Pancreas (tissue), 10 donors: ENCODE measurements around the gene HPX. TPM values are rescaled to one million over a fixed set of nuclear protein-coding genes. Genes with fewer than 3 reads are reported as not detected.

Experiments
- ATAC-seq, 4 donors: fragments of 200-7000 bp; cut with Tn5 transposase; one replicate each; pipeline versions ENCODE4 v1.8.0 to v1.9.1; 2020; ENCODE audit warnings: mild to moderate bottlenecking in 4 of 4, moderate library complexity in 4 of 4
- DNase-seq, 6 donors: peaks; one replicate each; pipeline ENCODE4 v3.0.0-alpha.2; 2020
- FAIRE-seq: peaks from 2 replicates; lab custom pipeline; 2012; peaks lifted over from hg19 to GRCh38; lab: Jason Lieb, UNC
- H3K27ac ChIP-seq, 4 donors: fragments of 200-600 bp; sonication (generic); 1 replicate in 3 of 4; 2 replicates in 1 of 4; pipeline versions ENCODE4 v1.5.0 to v1.8.0; 2020
- H3K27me3 ChIP-seq, 4 donors: fragments of 200-600 bp; one replicate each; pipeline ENCODE4 v1.8.0; 2021
- H3K36me3 ChIP-seq, 3 donors: fragments of 200-600 bp; sonication (generic) in 1 of 3; one replicate each; pipeline versions ENCODE4 v1.5.0 to v1.8.0; 2020 to 2021
- H3K4me1 ChIP-seq, 3 donors: fragments of 200-600 bp; one replicate each; pipeline ENCODE4 v1.8.0; 2021
- H3K4me3 ChIP-seq, 4 donors: fragments of 200-600 bp; sonication (generic) in 2 of 4; one replicate each; pipeline versions ENCODE4 v1.5.0 to v1.8.0; 2020 to 2021
- H3K9me3 ChIP-seq, 4 donors: fragments of 200-600 bp; one replicate each; pipeline ENCODE4 v1.8.0; 2021
- CTCF ChIP-seq, 4 donors: fragments of 200-600 bp; sonication (generic) in 3 of 4; IDR thresholded peaks; one replicate each; pipeline versions ENCODE4 v1.5.0 to v1.8.0; 2021; ENCODE audit warnings: antibody characterized with exemption in 4 of 4
- WGBS, 2 donors: extraction: QIAGEN DNeasy Blood & Tissue Kit; methylation state at CpG; one replicate each; pipeline ENCODE4 v1.1.7; 2013; 5-methylcytosine and 5-hydroxymethylcytosine counted together
- intact Hi-C, 3 donors: fragments of 100-400 bp; cut with DNase I; formaldehyde crosslinking; loops; one replicate each; pipeline versions ENCODE4 v1.11.1 to v1.14.2; 2022
- polyA plus RNA-seq, 2 donors: library from polyadenylated mRNA; stranded (reverse); fragments of 200-250 nt; gene quantifications; one replicate each; pipeline ENCODE4 v1.2.3, GENCODE V29; 2013
- total RNA-seq, 6 donors: library from RNA; stranded (reverse); fragmentation: NEBNext Ultra II Directional in 4 of 6; extraction: Animal tissue kit (Norgen Biotek cat#: 25700) in 4 of 6; gene quantifications; one replicate each; pipeline versions ENCODE4 v1.2.1 to v1.2.4, GENCODE V29; 2021 to 2023
- donor health status: healthy with polysubstance abuse.
- donor health status: DM: no; HTN: no; CAD: no; lungs with moderate emphysema.
- donor health status: DM: no; HTN: no; CAD: no.
- donor health status: control.
- donor health status: control.
- donor health status: Bipolar disorder and iron deficiency.
- donor health status: DM: yes; HTN: yes; CAD: no.
- donor health status: DM: no; HTN: no; CAD: no.
- donor health status: DM: no; HTN: no; CAD: no.
- donor health status: DM: yes; HTN: yes; CAD: no.

Gene HPX
- total and polyA plus RNA-seq, 8 donors, result 0.91 to 5.2 (median 2.9) TPM

GRCh38 chr11:6400431-6401345, 40.1 kb downstream of the HPX start:
- 92 to 97% methylated on average over 15 of the region's 15 CpGs for WGBS, 2 donors
- no peaks in the 10 kb centered on the region for H3K9me3 ChIP-seq
- no peak for ATAC-seq
- no peak for FAIRE-seq
- no peak overlapping the region for H3K27ac ChIP-seq
- intact Hi-C loops, result no loop called here
- no peaks in the 10 kb centered on the region for H3K36me3 ChIP-seq
- H3K4me3 ChIP-seq, result no peak overlapping the region
- H3K27me3 ChIP-seq, result no peaks in the 10 kb centered on the region
- DNase-seq, result no peak
- no peaks in the 10 kb centered on the region for H3K4me1 ChIP-seq
- no peak for TF ChIP-seq CTCF (IDR thresholded peaks at IDR 0.05)

GRCh38 chr11:6397636-6398035, 43.2 kb downstream of the HPX start:
- intact Hi-C loops, result no loop called here
- 56% methylated on average over 3 of the region's 3 CpGs for WGBS, 2 donors

GRCh38 chr11:6397156-6397555, 43.6 kb downstream of the HPX start:
- DNase-seq (no peak), FAIRE-seq (no peak)

More at GRCh38 chr11:6397636-6398035, 43.2 kb downstream of the HPX start:
- Histone ChIP-seq H3K4me3 (no peak overlapping the region), H3K36me3 (no peaks in the 10 kb centered on the region), H3K27ac (no peak overlapping the region), H3K4me1 (no peaks in the 10 kb centered on the region), H3K9me3 (no peaks in the 10 kb centered on the region), H3K27me3 (no peaks in the 10 kb centered on the region)
- ATAC-seq (no peak), DNase-seq (no peak), FAIRE-seq (no peak)
- no peak for TF ChIP-seq CTCF (IDR thresholded peaks at IDR 0.05)

GRCh38 chr11:6395470-6396060, 45.2 kb downstream of the HPX start:
- no peaks in the 10 kb centered on the region for H3K27me3 ChIP-seq
- no peak for ATAC-seq
- 85 to 90% methylated on average over 16 of the region's 16 CpGs for WGBS, 2 donors
- H3K4me3 ChIP-seq, result no peak overlapping the region
- intact Hi-C loops, result no loop called here
- H3K36me3 ChIP-seq, result no peaks in the 10 kb centered on the region
- H3K4me1 ChIP-seq, result peaks cover 0 to 7% (median 0%) of the 10 kb centered on the region in 3 donors
- no peaks in the 10 kb centered on the region for H3K9me3 ChIP-seq
- TF ChIP-seq CTCF (IDR thresholded peaks at IDR 0.05), result no peak
- no peak overlapping the region for H3K27ac ChIP-seq
- DNase-seq, result peak in 1 of 6 donors; percentile 65
- no peak for FAIRE-seq

More at GRCh38 chr11:6397156-6397555, 43.6 kb downstream of the HPX start:
- TF ChIP-seq CTCF (IDR thresholded peaks at IDR 0.05), result no peak
- no peak for ATAC-seq
- Histone ChIP-seq H3K27me3 (no peaks in the 10 kb centered on the region), H3K4me3 (no peak overlapping the region), H3K36me3 (no peaks in the 10 kb centered on the region), H3K9me3 (no peaks in the 10 kb centered on the region), H3K27ac (no peak overlapping the region), H3K4me1 (peaks cover 0 to under 1% (median 0%) of the 10 kb centered on the region in 3 donors)
- intact Hi-C loops, result no loop called here
- 52 to 70% methylated on average over 1 of the region's 1 CpG for WGBS, 2 donors
